Vagina (tissue), 2 donors: ENCODE measurements around the gene KICS2.

Experiments
- POLR2A ChIP-seq, 2 donors: fragments of 450-650 bp; IDR thresholded peaks; one replicate each; pipeline ENCODE4 v1.6.1; 2017; ENCODE audit warnings: antibody characterized with exemption in 2 of 2, mild to moderate bottlenecking in 2 of 2, moderate library complexity in 2 of 2
- TF ChIP-seq, protein P1 (sequence below), 3 experiments: fragments of 450-650 bp in 2 of 3; fragments of 200-600 bp in 1 of 3; sonication (generic) in 1 of 3; IDR thresholded peaks; one replicate each; pipeline ENCODE4 v1.5.1; 2017 to 2019; ENCODE audit warnings: antibody characterized with exemption in 3 of 3, mild to moderate bottlenecking in 2 of 3, moderate library complexity in 2 of 3

DNA sequence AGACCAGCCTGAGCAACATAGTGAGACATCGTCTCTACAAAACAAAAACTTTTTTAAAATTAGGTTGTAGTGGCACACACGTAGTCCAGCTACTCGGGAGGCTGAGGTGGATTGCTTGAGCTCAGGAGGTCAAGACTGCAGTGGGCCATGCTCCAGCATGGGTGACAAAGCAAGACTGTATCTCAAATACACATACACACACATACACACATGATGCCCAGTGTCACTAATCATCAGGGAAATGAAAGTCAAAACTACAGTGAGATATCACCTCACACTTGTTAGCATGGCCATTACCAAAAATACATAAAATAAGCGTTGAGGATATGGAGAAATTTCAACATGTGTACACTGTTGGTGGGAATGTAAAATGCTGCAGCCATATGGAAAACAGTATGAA, 33.2 kb upstream of the KICS2 start:
- TF ChIP-seq, protein P1, sequence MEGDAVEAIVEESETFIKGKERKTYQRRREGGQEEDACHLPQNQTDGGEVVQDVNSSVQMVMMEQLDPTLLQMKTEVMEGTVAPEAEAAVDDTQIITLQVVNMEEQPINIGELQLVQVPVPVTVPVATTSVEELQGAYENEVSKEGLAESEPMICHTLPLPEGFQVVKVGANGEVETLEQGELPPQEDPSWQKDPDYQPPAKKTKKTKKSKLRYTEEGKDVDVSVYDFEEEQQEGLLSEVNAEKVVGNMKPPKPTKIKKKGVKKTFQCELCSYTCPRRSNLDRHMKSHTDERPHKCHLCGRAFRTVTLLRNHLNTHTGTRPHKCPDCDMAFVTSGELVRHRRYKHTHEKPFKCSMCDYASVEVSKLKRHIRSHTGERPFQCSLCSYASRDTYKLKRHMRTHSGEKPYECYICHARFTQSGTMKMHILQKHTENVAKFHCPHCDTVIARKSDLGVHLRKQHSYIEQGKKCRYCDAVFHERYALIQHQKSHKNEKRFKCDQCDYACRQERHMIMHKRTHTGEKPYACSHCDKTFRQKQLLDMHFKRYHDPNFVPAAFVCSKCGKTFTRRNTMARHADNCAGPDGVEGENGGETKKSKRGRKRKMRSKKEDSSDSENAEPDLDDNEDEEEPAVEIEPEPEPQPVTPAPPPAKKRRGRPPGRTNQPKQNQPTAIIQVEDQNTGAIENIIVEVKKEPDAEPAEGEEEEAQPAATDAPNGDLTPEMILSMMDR (IDR thresholded peaks at IDR 0.05): no peak
- no peak for TF ChIP-seq POLR2A (IDR thresholded peaks at IDR 0.05)
